A549 (cell line): ENCODE results near the gene HSD17B3. TPM values are rescaled to one million over a fixed set of nuclear protein-coding genes. Genes with fewer than 3 reads are reported as not detected.

ENCODE experiments used
- ATAC-seq, 2 experiments: fragments of 200-7000 bp in 1 of 2; fragments of >200 bp in 1 of 2; cut with Nextera tagmentation in 1 of 2; cut with Tn5 transposase in 1 of 2; 3 replicates each; pipeline versions ENCODE4 v1.8.0 to v1.9.1; 2018 to 2020; ENCODE audit warnings: mild to moderate bottlenecking in 1 of 2, moderate library complexity in 1 of 2
- CTCF ChIA-PET: fragments of 300-600 bp; sonication (Branson Sonifier 250); formaldehyde crosslinking; extraction: SDS; loops from one replicate; lab custom pipeline; 2021; ENCODE audit warnings: antibody characterized with exemption, inconsistent platforms; lab: Yijun Ruan, JAX
- POLR2A ChIA-PET: fragments of 350-600 bp; formaldehyde crosslinking; extraction: SDS; loops from one replicate; lab custom pipeline; 2021; ENCODE audit warnings: antibody characterized with exemption, inconsistent platforms; lab: Yijun Ruan, JAX
- DNase-seq, 2 experiments: peaks; one replicate each; pipeline versions ENCODE4 v3.0.0 to v3.0.0-alpha.2; 2011 to 2016; ENCODE audit warnings: low read depth in 1 of 2, low spot score in 1 of 2
- FAIRE-seq: peaks from 2 replicates; lab custom pipeline; 2011; peaks lifted over from hg19 to GRCh38; lab: Jason Lieb, UNC
- H3K27ac ChIP-seq, 2 experiments: fragments of >200 bp; sonication (Bioruptor Twin); formaldehyde crosslinking; 3 replicates each; pipeline ENCODE4 v1.5.1; 2016 to 2017
- H3K4me1 ChIP-seq: fragments of >200 bp; sonication (Bioruptor Twin); formaldehyde crosslinking; 3 replicates; pipeline ENCODE4 v1.6.1; 2016
- H3K4me2 ChIP-seq: fragments of >200 bp; sonication (Bioruptor Twin); formaldehyde crosslinking; 3 replicates; pipeline ENCODE4 v1.6.1; 2016
- H3K4me3 ChIP-seq: fragments of >200 bp; sonication (Bioruptor Twin); formaldehyde crosslinking; 3 replicates; pipeline ENCODE4 v1.5.1; 2016
- H3K9me3 ChIP-seq: fragments of >200 bp; sonication (Bioruptor Twin); formaldehyde crosslinking; 3 replicates; pipeline ENCODE4 v1.6.1; 2016
- CHD4 ChIP-seq: fragments of 200-600 bp; sonication (generic); IDR thresholded peaks from 2 replicates; pipeline ENCODE4 v1.6.1; 2016; ENCODE audit warnings: antibody characterized with exemption, mild to moderate bottlenecking, borderline replicate concordance
- EHF ChIP-seq: fragments of 250-450 bp; sonication (Bioruptor Pico); IDR thresholded peaks from 2 replicates; pipeline ENCODE4 v1.5.0; 2020; ENCODE audit warnings: mild to moderate bottlenecking
- EHMT2 ChIP-seq: fragments of 200-600 bp; sonication (generic); IDR thresholded peaks from 2 replicates; pipeline ENCODE4 v1.6.1; 2016; ENCODE audit warnings: antibody characterized with exemption, low read depth, mild to moderate bottlenecking, moderate library complexity
- EP300 ChIP-seq, 2 experiments: fragments of >200 bp; sonication (Bioruptor Twin); formaldehyde crosslinking; IDR thresholded peaks; 2 replicates in 1 of 2; 3 replicates in 1 of 2; pipeline ENCODE4 v1.6.1; 2016 to 2017
- ESRRA ChIP-seq: fragments of 150-350 bp; IDR thresholded peaks from 2 replicates; pipeline ENCODE4 v1.6.1; 2014; ENCODE audit warnings: mild to moderate bottlenecking, low read length, borderline replicate concordance
- GATA3 ChIP-seq: IDR thresholded peaks from 2 replicates; pipeline ENCODE4 v1.6.1; 2012; ENCODE audit warnings: borderline replicate concordance
- HOXB13 ChIP-seq: fragments of 250-450 bp; sonication (Bioruptor Pico); IDR thresholded peaks from 2 replicates; pipeline ENCODE4 v1.5.0; 2020; ENCODE audit warnings: low read depth, mild to moderate bottlenecking, moderate library complexity
- JUN ChIP-seq, 2 experiments: fragments of >200 bp; sonication (Bioruptor Twin); formaldehyde crosslinking; IDR thresholded peaks; 2 replicates in 1 of 2; 3 replicates in 1 of 2; pipeline ENCODE4 v1.6.1; 2016 to 2017
- MAFK ChIP-seq: fragments of 450-650 bp; IDR thresholded peaks from 2 replicates; pipeline ENCODE4 v1.6.1; 2014; ENCODE audit not compliant: partially characterized antibody
- NPAS2 ChIP-seq: fragments of 250-450 bp; sonication (Bioruptor Pico); IDR thresholded peaks from 2 replicates; pipeline ENCODE4 v1.8.0; 2022; ENCODE audit warnings: mild to moderate bottlenecking, moderate library complexity, borderline replicate concordance
- POLR2AphosphoS2 ChIP-seq: conservative IDR thresholded peaks from 2 replicates; pipeline ENCODE4 v1.6.1; 2012; ENCODE audit warnings: low read length, improper control_type of control experiment, inconsistent platforms
- RARB ChIP-seq: fragments of 250-450 bp; sonication (Bioruptor Pico); IDR thresholded peaks from 2 replicates; pipeline ENCODE4 v1.8.0; 2021; ENCODE audit warnings: mild to moderate bottlenecking, moderate library complexity
- RCOR1 ChIP-seq: fragments of 150-350 bp; IDR thresholded peaks from 2 replicates; pipeline ENCODE4 v1.6.1; 2014; ENCODE audit warnings: antibody characterized with exemption, low read length, low read depth
- RNF2 ChIP-seq: fragments of 200-600 bp; sonication (generic); IDR thresholded peaks from 2 replicates; pipeline ENCODE4 v1.6.1; 2016; ENCODE audit warnings: low read depth, mild to moderate bottlenecking, antibody characterized with exemption, moderate library complexity, borderline replicate concordance
- SMC3 ChIP-seq: fragments of >200 bp; sonication (Bioruptor Twin); formaldehyde crosslinking; IDR thresholded peaks from 3 replicates; pipeline ENCODE4 v1.6.1; 2018; ENCODE audit warnings: inconsistent platforms
- ZSCAN20 ChIP-seq: fragments of 250-450 bp; sonication (Bioruptor Pico); IDR thresholded peaks from 2 replicates; pipeline ENCODE4 v1.8.0; 2022; ENCODE audit warnings: mild to moderate bottlenecking, moderate library complexity
- WGBS: methylation state at CpG from one replicate; pipeline ENCODE4 v1.1.6; 2017; ENCODE audit errors: missing lambda C conversion rate; 5-methylcytosine and 5-hydroxymethylcytosine counted together
- polyA plus RNA-seq, 4 experiments: library from polyadenylated mRNA; depleted of rRNA in 3 of 4; stranded (reverse); fragments of >200 nt; fragmentation: RNase III in 1 of 4; extraction: RNeasy Plus Mini Kit Qiagen cat#74134 plus additional on column Dnase treatment in 1 of 4; gene quantifications; 2 replicates in 3 of 4; 3 replicates in 1 of 4; pipeline ENCODE4 v1.2.3, GENCODE V29; 2011 to 2017
- TF ChIP-seq, protein P1 (sequence below): fragments of >200 bp; sonication (Bioruptor Twin); formaldehyde crosslinking; IDR thresholded peaks from 3 replicates; pipeline ENCODE4 v1.5.1; 2016
- TF ChIP-seq, protein P2 (sequence below): fragments of >200 bp; sonication (Bioruptor Twin); formaldehyde crosslinking; IDR thresholded peaks from 3 replicates; pipeline ENCODE4 v1.6.1; 2016
- TF ChIP-seq, protein P3 (sequence below): fragments of 200-600 bp; sonication (generic); IDR thresholded peaks from 2 replicates; pipeline ENCODE4 v1.6.1; 2016; ENCODE audit warnings: antibody characterized with exemption, mild to moderate bottlenecking, moderate library complexity
- TF ChIP-seq, protein P4 (sequence below): IDR thresholded peaks from 2 replicates; pipeline ENCODE4 v1.6.1; 2012
- TF ChIP-seq, protein P5 (sequence below): fragments of 250-450 bp; sonication (Bioruptor Pico); IDR thresholded peaks from 2 replicates; pipeline ENCODE4 v1.5.0; 2021; ENCODE audit warnings: mild to moderate bottlenecking, moderate library complexity, borderline replicate concordance

Gene HSD17B3
- polyA plus RNA-seq, 2 of the 4 experiments (the other 2 are of a cell fraction): 0.22 to 0.25 TPM

DNA sequence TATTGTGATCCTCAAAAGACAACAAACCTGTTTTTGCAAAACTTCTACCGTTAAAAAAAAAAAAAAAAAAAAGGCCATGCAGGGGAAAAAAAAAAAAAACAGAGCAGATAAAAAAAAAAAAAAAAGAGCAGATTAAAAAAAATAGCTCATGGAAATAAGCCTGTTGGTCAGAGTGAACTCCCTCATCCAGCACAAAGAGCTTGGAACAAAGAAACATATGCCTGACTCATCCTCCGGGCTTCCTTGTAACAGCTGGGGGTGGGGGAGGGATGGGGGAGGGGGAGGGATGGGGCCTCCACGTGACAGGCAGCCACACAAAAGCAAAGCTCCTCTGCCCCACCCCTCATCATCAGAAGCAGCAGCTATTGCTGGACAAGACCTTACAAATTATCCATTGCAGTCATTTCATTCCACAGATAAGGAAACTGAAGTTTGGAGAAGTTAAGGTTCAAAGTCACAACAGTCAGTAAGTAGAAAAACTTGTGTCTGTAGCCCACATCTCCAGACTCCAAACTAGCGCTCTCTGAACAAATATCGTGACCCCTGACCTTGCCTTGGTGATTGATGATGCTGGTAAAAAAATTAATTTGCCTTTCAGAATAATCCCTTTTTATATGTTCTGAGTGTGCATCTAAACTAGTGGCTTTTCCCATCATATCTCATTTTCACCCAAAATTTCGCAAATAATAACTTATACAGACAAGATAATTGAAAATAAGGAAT is 42.6 kb upstream of the HSD17B3 start (continued):
- TF ChIP-seq, protein P1, sequence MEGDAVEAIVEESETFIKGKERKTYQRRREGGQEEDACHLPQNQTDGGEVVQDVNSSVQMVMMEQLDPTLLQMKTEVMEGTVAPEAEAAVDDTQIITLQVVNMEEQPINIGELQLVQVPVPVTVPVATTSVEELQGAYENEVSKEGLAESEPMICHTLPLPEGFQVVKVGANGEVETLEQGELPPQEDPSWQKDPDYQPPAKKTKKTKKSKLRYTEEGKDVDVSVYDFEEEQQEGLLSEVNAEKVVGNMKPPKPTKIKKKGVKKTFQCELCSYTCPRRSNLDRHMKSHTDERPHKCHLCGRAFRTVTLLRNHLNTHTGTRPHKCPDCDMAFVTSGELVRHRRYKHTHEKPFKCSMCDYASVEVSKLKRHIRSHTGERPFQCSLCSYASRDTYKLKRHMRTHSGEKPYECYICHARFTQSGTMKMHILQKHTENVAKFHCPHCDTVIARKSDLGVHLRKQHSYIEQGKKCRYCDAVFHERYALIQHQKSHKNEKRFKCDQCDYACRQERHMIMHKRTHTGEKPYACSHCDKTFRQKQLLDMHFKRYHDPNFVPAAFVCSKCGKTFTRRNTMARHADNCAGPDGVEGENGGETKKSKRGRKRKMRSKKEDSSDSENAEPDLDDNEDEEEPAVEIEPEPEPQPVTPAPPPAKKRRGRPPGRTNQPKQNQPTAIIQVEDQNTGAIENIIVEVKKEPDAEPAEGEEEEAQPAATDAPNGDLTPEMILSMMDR: no peak
- no peak for TF ChIP-seq HOXB13 (CRISPR knock-in tag)
- no peak for TF ChIP-seq MAFK
- no peak for TF ChIP-seq POLR2AphosphoS2
- no peak for TF ChIP-seq CHD4
- no peak for TF ChIP-seq EHF
- TF ChIP-seq ZSCAN20 (CRISPR knock-in tag): no peak
- TF ChIP-seq ESRRA: no peak
- TF ChIP-seq, protein P2, sequence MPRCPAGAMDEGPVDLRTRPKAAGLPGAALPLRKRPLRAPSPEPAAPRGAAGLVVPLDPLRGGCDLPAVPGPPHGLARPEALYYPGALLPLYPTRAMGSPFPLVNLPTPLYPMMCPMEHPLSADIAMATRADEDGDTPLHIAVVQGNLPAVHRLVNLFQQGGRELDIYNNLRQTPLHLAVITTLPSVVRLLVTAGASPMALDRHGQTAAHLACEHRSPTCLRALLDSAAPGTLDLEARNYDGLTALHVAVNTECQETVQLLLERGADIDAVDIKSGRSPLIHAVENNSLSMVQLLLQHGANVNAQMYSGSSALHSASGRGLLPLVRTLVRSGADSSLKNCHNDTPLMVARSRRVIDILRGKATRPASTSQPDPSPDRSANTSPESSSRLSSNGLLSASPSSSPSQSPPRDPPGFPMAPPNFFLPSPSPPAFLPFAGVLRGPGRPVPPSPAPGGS: no peak
- TF ChIP-seq, protein P3, sequence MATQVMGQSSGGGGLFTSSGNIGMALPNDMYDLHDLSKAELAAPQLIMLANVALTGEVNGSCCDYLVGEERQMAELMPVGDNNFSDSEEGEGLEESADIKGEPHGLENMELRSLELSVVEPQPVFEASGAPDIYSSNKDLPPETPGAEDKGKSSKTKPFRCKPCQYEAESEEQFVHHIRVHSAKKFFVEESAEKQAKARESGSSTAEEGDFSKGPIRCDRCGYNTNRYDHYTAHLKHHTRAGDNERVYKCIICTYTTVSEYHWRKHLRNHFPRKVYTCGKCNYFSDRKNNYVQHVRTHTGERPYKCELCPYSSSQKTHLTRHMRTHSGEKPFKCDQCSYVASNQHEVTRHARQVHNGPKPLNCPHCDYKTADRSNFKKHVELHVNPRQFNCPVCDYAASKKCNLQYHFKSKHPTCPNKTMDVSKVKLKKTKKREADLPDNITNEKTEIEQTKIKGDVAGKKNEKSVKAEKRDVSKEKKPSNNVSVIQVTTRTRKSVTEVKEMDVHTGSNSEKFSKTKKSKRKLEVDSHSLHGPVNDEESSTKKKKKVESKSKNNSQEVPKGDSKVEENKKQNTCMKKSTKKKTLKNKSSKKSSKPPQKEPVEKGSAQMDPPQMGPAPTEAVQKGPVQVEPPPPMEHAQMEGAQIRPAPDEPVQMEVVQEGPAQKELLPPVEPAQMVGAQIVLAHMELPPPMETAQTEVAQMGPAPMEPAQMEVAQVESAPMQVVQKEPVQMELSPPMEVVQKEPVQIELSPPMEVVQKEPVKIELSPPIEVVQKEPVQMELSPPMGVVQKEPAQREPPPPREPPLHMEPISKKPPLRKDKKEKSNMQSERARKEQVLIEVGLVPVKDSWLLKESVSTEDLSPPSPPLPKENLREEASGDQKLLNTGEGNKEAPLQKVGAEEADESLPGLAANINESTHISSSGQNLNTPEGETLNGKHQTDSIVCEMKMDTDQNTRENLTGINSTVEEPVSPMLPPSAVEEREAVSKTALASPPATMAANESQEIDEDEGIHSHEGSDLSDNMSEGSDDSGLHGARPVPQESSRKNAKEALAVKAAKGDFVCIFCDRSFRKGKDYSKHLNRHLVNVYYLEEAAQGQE: no peak

DNA sequence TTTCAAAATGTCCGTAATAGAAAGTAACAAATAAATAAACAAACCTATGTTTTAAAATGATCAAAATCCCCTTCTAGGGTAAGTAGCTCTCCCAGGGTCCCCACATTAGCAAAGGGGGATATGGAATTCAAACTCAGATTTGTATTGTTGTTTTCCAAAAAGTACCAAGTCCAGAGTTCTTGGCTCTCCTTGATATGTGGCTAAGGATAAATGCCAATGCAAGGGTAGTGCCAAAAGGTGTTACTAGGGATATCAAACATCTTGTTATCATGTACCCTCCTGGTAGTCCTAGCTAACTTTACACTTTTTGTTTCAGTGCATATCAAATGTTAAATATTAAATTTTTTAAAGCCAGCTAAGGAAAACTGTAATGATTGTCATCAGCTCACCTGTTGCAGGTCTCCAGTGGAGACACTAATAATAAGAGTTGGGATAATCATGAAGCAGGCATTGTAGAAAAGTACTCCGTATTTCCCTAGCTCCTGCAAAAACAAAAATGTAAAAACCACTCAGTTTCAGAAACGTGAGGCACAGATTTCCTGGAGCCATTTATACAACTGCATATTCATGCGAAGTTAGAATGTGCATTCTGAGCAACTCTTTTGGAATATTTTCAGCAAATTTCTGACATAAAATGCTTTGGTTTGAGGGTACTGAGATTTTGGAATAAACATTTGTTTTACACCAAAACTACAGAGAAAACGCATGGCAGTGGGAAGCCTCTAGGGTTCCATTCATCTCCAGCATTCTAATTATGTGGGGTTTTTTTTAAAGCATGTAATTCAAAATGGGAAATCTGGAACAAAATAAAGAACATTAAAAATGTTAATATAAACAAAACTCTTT is 41.8 kb upstream of the HSD17B3 start:
- no peak for DNase-seq
- no peaks in the 10 kb centered on the region for H3K9me3 ChIP-seq
- H3K27ac ChIP-seq: peak overlapping the region; percentile 78 to 86
- no peak for ATAC-seq
- H3K4me3 ChIP-seq: no peak overlapping the region
- FAIRE-seq: no peak
- H3K4me1 ChIP-seq: peaks cover 57% of the 10 kb centered on the region
- ChIA-PET POLR2A (interaction anchor here (0.6 to 1.4 kb wide), 4 partner anchors 40 to 76 kb away, joined by 3 to 11 read pairs (median 4); no protein-coding TSS in a partner anchor), CTCF (interaction anchor here (0.6 to 1.7 kb wide), 2 partner anchors 16 to 34 kb away, joined by 3 to 4 read pairs; no protein-coding TSS in a partner anchor)
- 79% methylated on average over 5 of the region's 5 CpGs for WGBS
- H3K4me2 ChIP-seq: peak overlapping the region; percentile 66
- TF ChIP-seq GATA3 (no peak), RNF2 (no peak), JUN (IDR thresholded peaks at IDR 0.05) (no peak), RCOR1 (no peak), MAFK (no peak), NPAS2 (CRISPR knock-in tag) (no peak), CHD4 (no peak), HOXB13 (CRISPR knock-in tag) (no peak), RARB (CRISPR knock-in tag) (no peak), EHF (no peak), ZSCAN20 (CRISPR knock-in tag) (no peak), SMC3 (no peak), EP300 (IDR thresholded peaks at IDR 0.05) (no peak), EHMT2 (no peak)
- TF ChIP-seq, protein P4, sequence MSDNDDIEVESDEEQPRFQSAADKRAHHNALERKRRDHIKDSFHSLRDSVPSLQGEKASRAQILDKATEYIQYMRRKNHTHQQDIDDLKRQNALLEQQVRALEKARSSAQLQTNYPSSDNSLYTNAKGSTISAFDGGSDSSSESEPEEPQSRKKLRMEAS: no peak
- TF ChIP-seq, protein P5, sequence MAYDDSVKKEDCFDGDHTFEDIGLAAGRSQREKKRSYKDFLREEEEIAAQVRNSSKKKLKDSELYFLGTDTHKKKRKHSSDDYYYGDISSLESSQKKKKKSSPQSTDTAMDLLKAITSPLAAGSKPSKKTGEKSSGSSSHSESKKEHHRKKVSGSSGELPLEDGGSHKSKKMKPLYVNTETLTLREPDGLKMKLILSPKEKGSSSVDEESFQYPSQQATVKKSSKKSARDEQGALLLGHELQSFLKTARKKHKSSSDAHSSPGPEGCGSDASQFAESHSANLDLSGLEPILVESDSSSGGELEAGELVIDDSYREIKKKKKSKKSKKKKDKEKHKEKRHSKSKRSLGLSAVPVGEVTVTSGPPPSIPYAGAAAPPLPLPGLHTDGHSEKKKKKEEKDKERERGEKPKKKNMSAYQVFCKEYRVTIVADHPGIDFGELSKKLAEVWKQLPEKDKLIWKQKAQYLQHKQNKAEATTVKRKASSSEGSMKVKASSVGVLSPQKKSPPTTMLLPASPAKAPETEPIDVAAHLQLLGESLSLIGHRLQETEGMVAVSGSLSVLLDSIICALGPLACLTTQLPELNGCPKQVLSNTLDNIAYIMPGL (CRISPR knock-in tag): no peak
- TF ChIP-seq, protein P1: no peak
